ENCODE results near the gene ABCC9. TPM values are rescaled to one million over a fixed set of nuclear protein-coding genes. Genes with fewer than 3 reads are reported as not detected.

Gene ABCC9
- total and polyA plus RNA-seq, 12 donors: 8.7 to 128 (median 90.0) TPM

GRCh38 chr12:21773263-21773741 is 167.9 kb downstream of the ABCC9 start:
- intact Hi-C loops (cut with DNase I): loop anchor here in 6 of 10 donors (2.0 to 5.0 kb wide), 6 partner anchors 44 to 169 kb away; partner anchors contain the start of gene ABCC9 (in 6 of the 6)

DNA sequence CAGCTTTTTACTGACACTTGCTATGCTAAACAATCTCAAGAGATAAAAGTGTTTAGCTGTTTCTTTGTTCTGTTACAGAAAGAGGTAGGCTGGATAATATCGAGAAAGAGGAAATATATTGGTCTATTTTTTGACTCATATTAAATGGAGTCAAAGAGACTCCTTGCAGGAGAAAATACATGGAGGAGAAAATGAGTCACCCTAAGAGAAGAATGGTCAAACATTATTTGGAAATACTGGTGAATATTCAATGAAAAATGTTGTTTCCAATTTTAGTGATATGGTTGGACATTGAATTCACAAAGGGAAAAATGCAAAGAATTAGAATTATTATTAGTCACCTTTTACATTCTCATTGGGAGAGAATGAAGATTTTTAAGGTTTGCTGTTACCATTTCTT is 169.9 kb downstream of the ABCC9 start:
- intact Hi-C loops (cut with DNase I): loop anchor here in 6 of 10 donors (5.0 kb wide), 5 partner anchors 46 to 171 kb away; partner anchors contain the start of gene ABCC9 (in 5 of the 6)
- Histone ChIP-seq H3K27ac (peak overlapping the region; percentile 2 to 94 (median 88)), H3K4me1 (peaks cover 0 to 29% (median 6%) of the 10 kb centered on the region in 9 donors), H3K27me3 (peaks cover 0 to 46% (median 0%) of the 10 kb centered on the region in 7 donors), H3K36me3 (peaks cover 0 to 55% (median 0%) of the 10 kb centered on the region in 9 donors), H3K4me3 (peak overlapping the region in 9 of 10 donors; percentile 5 to 75 (median 68)), H3K9me3 (no peaks in the 10 kb centered on the region)
- ATAC-seq (no peak), DNase-seq (no peak)
- WGBS, 2 donors: 52 to 54% methylated on average over 1 of the region's 1 CpG
- no peak for TF ChIP-seq CTCF (IDR thresholded peaks at IDR 0.05)

More at GRCh38 chr12:21773263-21773741, 167.9 kb downstream of the ABCC9 start:
- H3K9me3 ChIP-seq: no peaks in the 10 kb centered on the region
- peak; percentile 67 to 68 for DNase-seq
- peaks cover 0 to 43% (median 0%) of the 10 kb centered on the region in 9 donors for H3K36me3 ChIP-seq
- peaks cover 0 to 51% (median 0%) of the 10 kb centered on the region in 7 donors for H3K27me3 ChIP-seq
- H3K4me3 ChIP-seq: peak overlapping the region; percentile 30 to 78 (median 70)
- WGBS, 2 donors: 3 to 12% methylated on average over 23 of the region's 23 CpGs
- H3K27ac ChIP-seq: peak overlapping the region; percentile 82 to 97 (median 91)
- peak in 8 of 9 donors; percentile 13 to 62 (median 44) for TF ChIP-seq CTCF (IDR thresholded peaks at IDR 0.05)
- H3K4me1 ChIP-seq: peaks cover 0 to 38% (median 6%) of the 10 kb centered on the region in 9 donors
- ATAC-seq: peak; percentile 16 to 55 (median 44)

GRCh38 chr12:21769307-21769706 is 171.9 kb downstream of the ABCC9 start:
- Histone ChIP-seq H3K4me1 (peaks cover 0 to 20% (median 6%) of the 10 kb centered on the region in 9 donors), H3K9me3 (no peaks in the 10 kb centered on the region), H3K27me3 (peaks cover 0 to 26% (median 0%) of the 10 kb centered on the region in 7 donors), H3K4me3 (peak overlapping the region in 3 of 10 donors; percentile 6 to 75 (median 15)), H3K36me3 (peaks cover 0 to 71% (median 5%) of the 10 kb centered on the region in 9 donors), H3K27ac (peak overlapping the region in 6 of 10 donors; percentile 9 to 94 (median 70))
- no peak for TF ChIP-seq CTCF (IDR thresholded peaks at IDR 0.05)
- intact Hi-C loops (cut with DNase I): loop anchor here in 5 of 10 donors (5.0 to 10.0 kb wide), 4 partner anchors 55 to 225 kb away; no protein-coding TSS in a partner anchor
- no peak for DNase-seq
- 72 to 81% methylated on average over 2 of the region's 2 CpGs for WGBS, 2 donors
- no peak for ATAC-seq

DNA sequence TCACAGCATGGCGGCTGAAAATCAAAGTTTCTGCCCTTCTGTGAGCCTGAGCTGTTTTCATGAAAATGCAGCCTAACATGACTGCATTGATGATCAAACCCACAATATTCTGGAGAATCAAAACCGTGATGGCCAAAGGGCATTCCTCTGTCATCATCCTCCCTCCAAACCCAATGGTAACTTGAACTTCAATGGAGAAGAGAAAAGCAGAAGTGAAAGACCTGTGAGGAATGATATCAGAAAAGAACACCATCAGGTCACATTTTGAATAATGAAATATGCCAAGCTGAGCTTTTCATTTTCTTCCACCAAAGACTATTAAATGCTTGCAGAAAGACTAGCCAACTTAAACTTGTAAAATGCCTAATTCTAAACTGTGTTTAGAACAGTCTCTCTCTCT is 174.8 kb downstream of the ABCC9 start:
- H3K36me3 ChIP-seq: peaks cover 0 to 61% (median 5%) of the 10 kb centered on the region in 9 donors
- peaks cover 0 to 12% (median 0%) of the 10 kb centered on the region in 9 donors for H3K4me1 ChIP-seq
- H3K9me3 ChIP-seq: no peaks in the 10 kb centered on the region
- H3K27me3 ChIP-seq: no peaks in the 10 kb centered on the region
- intact Hi-C loops (cut with DNase I): loop anchor here in 5 of 10 donors (5.0 to 10.0 kb wide), 4 partner anchors 52 to 228 kb away; no protein-coding TSS in a partner anchor
- no peak overlapping the region for H3K4me3 ChIP-seq
- ATAC-seq: no peak
- no peak overlapping the region for H3K27ac ChIP-seq
- TF ChIP-seq CTCF (IDR thresholded peaks at IDR 0.05): no peak
- whole genome bisulfite sequencing, 2 donors: 79 to 91% methylated on average over 2 of the region's 2 CpGs
- DNase-seq: no peak
